ENCODE data around the gene NEK6.

NEK6 gene

DNA sequence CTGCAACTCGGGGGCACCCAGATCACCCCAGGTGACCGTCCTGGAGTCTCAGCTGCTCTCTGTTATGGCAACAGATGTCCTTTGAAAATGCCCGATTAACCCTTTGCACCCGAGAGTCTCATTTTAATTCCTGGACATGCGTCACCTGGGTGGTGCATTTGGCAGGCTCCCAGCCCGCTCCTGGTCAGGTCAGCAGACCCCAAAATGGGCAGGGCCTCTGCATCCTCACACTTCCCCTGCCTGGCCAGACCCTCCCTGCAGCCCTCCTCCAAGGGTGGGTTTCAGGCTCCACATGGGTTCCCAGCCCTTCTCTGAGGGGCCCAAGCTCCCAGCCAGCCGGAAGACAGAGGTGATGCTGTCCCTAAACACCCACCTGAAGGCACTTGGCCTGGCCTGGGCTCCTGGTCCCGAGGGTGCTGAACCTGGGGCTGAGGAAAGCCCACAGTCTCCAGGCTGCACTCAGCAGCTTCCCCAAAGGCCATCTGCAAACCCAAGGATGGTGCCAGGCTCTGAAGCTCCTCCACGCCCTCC, 88.1 kb downstream of the NEK6 start:
- DNase-seq, result no peak

DNA sequence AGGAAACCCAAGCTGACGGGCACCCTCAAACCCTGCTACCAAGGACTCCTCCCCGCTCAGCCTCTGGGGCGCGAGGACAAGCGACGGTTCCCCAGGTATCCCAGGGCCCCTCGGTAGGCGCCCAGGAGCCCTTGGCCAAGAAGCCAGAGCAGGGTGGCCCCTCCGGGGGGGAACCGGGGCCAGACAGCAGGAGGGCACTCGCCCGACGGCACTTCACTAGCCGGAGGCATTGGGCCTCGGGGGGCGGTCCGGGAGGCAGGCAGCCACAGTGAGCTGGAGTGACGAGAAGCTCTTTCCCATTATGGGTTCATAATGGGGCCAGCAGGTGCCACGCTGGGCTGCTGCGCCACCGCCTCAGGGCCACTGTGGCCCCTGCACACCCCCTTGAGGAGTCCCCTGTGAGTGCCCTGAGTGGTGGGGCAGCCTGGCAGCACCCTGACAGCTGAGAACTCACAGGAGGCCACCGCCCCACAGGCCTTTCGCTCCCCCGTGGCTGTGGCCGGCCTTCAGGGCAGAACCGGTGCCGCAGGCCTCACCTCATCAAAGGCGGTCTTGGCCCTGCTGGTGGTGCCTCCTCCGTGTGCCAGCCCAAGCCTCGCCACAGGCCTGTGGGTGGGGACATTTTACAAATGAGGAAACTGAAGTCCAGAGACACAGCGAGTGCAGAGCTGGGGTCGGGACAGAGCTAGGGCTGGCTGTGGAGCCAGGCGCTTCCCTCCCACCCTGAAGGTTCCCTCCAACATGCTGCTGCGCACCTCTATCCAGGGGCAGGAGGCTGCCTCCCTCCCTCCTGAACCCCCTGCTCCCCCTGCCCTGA, 88.8 kb downstream of the NEK6 start:
- no peak for DNase-seq

DNA sequence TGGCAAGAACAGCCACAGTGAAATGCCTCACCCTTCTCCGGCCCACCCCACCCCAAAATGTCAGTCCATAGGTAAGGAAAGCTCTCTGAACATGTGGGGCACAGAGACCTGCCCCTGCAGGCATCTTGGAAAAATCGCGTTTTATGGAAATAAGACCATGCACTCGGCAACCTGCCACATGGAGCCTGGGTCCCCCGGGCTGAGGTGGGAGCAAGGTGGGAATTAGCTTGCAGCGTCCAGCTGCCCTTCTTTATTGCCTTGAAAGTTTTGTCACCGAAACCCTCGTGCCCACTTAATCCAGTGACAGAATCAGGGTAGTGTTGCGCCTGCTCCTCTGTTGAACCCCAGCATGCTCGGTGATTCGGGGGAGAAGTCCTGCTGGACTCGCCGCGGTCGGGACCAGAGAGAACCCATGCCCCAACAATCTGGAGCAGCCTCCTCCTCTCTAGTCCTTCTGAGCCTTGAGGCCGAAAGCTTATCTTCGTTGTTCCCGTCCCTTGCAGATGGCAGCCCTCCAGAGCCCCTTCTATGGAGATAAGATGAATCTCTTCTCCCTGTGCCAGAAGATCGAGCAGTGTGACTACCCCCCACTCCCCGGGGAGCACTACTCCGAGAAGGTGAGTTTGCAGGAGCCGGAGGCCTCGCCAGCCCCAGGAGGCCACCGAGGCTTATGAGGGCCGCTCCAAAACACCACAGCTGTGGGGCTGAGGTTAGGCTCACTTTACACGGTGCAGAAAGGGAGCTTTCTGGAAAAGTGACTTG, 89.6 kb downstream of the NEK6 start:
- DNase-seq, result no peak

DNA sequence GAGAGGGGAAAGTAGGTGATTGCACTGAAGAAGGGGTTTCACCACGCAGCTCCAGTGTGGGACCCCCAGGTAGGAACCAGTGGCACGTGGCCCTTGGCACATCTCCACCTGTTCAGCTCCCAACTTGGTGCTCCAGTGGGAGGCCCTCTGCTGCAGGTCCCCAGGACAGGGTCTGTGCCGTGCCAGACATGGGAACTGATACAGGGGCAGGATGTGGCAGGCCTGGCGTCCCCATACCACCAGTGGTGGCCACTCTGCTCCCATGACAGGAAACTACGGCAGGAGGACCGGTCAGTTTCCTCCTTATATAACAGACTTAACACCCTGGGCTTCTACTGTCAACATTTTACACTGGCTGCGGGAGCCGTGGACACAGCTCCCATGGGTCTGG, 90.2 kb downstream of the NEK6 start:
- no peak for DNase-seq

DNA sequence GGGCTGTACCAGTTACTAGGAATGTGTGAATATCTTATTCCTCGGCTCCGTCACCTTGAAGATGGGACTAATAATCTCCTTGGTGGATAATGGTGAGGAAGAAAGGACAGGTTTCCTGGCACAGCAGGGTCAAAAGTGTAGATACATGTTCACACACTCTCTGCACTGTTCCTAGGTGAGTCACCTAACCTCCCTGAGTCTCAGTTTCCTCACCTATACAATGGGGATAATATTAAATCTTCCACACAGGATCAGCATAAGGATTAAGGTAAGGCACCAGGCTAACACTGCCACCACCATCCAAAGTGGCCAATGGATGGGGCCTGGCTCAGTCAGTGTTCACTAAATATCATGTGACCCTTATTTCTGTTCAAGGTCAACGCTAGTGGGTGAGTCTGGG, 90.6 kb downstream of the NEK6 start:
- DNase-seq, result no peak

DNA sequence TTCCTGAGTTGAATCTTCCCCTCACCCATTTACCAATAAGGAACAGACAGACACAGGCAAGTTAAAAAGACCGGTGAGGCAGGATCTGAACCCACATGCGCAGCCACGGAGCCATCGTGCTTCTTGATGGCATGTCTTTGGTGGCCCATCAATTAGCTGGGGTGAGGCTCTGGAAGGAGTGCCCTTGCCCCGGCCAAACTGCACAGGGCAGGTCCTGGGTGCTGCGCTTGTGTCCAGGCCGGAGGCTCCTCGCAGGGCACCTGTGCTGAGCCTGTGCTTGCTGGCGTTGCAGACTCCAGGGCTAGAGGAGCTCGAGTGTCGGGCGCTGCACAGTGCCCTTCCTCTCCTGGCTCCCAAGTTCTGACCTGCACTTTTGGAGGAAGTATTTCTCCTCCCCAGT, 91.1 kb downstream of the NEK6 start:
- DNase-seq, result no peak

DNA sequence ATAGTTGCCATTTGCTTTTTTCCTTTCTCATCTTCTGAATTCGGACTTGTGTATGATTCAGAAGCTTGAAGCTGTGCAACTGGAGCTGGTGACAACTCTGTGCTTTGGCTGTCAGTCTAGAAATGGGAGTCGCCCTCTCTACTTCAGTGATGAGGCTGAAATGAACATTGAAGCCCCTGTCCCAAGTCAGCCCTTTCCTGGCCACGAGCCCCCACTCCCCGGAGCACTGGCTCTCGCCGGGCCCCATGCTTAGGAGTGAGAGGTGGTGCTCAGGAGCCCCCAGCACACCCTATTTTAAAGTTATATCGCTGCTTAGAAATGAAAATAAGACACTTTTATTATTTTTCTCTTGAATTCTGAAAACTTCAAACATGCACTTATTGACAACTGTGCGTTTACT, 91.5 kb downstream of the NEK6 start:
- DNase-seq, result no peak

DNA sequence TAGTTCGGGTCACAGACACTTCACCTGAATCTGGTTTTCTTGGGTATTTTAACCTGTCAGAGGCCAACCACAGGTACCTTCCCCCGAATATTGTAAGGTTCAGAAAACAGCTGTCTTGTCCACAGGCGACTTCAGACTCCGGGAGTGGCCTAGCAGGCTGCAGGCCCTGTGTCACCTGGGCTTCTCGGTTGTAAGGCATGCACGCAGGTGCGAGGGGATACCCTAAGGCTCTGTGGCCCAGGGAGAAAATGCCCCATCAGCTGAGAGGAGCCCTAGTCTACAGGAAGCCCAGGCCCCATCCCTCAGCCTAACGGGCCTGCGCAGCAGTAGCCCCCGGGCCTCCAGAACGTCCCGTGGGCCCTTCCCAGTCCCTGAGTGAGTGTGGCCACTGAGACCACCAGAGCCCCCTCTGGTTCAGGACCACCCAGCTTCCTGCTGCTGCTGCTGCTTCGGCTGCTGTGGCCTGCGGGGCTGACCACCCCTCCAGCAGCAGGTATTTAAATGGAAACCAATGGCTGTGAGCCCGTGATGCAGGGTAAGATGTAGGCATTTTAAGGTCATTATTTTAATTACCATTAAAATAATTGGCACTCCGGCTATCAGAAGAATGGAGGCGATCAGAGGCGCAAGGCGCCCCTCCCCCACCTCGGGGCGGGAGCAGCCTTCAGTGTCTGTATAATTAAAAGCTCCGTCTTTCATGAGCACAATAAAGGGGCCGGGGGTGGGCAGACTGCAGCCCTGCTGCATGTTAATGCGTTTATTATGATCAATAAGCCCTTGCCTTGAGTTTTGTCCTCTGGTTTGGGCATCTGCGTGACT, 92.1 kb downstream of the NEK6 start:
- no peak for DNase-seq

DNA sequence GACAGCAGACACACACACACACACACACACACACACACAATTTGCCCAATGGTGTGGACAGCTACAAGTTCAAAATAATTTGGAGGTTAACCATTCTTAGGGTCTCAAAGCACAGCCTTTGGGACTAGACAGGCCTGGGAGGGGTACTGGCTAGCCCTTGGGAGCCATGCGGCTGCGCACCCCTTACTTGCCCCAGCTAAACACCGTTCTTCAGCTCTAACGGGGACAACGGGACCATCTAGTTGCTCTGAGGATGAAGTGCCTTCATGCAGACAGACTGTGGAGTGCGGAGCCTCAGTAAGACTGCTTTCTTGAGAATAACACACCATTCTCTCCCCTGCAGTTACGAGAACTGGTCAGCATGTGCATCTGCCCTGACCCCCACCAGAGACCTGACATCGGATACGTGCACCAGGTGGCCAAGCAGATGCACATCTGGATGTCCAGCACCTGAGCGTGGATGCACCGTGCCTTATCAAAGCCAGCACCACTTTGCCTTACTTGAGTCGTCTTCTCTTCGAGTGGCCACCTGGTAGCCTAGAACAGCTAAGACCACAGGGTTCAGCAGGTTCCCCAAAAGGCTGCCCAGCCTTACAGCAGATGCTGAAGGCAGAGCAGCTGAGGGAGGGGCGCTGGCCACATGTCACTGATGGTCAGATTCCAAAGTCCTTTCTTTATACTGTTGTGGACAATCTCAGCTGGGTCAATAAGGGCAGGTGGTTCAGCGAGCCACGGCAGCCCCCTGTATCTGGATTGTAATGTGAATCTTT, 92.9 kb downstream of the NEK6 start:
- DNase-seq, result no peak

DNA sequence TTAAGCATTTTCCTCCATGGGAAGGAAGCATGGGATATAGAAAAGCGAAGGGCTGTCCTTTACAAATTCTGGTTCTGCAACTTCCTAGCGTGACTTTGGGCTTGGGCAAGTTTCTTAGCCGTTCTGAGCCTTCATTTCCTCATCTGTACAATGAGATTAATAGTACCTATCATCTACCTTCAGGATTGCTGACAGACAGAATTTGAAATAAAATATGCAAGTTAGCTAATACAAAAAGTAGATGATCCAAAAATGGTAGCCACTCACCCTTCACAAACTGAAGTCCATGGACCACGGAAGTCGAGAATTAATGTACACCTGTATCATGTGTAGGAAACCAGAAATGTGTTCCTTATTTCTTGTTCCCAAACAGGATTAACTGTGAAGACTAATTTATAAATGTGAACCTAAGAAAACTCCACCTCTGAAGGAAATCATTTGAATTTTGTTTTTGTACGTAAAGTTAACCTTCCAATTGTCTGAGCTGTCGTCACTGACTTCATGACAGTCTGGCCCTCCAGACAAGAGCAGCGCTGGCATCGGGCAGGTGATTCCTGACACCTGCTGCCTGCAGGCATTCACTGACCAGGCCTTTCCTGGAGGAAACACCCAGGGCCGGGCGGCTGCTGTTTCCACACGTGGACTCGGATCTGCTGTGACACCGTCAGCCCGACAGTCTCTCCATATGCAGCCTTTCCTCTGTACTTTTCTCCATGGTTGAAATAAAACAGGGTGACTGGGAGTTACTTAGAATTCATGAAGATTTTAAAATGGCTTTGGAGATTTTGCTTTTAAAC, 94.1 kb downstream of the NEK6 start:
- DNase-seq, result no peak

DNA sequence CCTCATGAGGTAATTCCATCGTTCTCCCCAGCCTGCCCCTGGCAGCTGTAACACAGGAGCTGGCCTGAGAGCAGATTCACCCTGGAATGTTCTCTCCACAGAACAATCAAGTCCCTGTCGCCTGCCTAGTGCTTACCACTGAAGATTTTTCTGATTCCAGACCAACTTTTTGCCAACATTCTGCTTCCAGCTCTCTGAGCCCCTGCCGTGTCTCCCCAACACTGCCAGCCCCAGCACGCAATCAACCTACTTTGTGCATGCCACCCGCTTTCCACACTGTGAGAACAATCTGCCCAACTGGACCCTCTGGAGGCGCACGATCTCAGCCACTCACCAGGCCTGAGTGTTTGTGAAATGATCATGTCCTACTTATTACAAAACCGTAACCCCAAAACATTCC, 94.9 kb downstream of the NEK6 start:
- no peak for DNase-seq

DNA sequence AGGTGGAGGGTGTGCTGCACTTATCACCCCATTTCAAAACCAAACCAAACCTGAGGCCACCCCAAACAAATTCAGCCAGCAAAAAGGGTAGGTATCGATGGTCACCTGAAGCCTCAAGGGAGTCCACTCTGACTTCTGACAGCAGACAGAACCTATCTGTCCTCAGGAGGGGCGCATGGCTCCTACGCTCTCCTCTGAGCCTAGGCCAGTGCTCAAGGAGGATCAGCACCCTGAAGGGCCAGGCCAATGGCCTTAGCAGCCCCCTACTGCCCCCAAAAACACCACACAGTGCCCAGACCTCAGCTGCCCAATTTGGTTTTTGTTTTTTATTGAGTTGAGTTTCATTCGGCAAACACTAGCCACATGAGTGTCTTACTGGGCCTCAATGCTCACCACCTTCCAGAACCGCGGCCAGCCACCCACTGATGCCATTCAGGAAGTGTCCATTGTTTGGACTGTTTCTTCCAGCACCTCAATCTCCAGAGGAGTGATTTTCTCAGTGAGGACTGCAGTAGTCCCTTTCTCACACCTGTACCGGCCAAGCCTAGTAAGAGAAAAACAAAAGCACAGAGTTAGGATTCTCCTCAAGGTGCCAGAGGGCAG, 95.5 kb downstream of the NEK6 start:
- no peak for DNase-seq

DNA sequence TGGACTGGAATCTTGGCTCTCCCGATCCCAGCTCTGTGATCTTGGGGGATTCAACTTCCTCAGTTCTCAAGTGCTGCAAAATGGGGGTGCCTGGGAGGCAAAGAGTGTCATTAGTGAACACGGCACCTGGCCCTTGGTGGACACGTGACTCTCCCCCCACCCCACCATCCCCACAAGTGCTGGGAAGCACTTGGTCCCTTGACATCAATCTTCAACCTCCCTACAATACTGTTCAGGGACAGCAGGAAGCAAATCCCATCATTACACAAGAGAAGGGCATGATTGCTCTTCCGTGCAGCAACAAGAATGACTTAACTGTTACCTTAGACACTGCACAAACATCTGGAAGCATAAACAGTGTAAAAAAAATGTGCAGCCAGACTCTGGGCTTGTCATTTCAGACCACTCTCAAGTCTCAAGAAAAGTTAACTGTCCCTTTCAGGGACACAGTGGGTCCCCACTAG, 96.1 kb downstream of the NEK6 start:
- DNase-seq, result no peak

DNA sequence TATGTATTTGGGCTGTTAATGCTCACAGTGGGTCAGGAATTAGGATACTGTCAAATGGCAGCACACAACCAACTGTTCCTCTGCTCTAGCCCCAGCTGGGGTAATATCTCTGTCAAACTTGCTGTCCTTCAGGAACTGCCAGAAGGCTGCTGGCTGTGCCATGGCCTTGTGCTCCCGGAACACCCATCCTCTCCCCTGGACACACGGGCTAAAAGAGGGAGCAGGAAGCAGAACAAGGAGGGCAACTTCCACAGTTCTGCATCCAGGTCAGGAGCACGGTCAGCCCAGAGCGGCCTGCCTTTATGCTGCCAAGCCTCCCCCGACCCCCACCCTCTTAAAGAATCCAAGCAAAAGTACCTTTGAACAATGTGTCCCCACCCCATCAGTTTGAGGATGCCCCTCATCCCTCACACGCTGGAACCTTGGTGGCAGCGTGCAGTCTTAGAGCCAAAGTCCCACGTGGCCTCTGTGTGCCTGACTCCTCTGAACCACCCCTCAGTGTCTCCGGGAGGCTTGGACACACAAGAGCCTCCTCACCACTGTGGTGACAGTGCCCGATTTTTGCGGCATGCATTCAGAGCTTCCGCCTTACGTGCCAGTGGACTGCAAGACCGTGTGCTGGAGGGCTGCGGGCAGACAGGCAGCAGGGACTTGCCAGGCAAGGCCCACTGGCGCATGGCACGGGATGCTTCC, 96.7 kb downstream of the NEK6 start:
- no peak for DNase-seq

DNA sequence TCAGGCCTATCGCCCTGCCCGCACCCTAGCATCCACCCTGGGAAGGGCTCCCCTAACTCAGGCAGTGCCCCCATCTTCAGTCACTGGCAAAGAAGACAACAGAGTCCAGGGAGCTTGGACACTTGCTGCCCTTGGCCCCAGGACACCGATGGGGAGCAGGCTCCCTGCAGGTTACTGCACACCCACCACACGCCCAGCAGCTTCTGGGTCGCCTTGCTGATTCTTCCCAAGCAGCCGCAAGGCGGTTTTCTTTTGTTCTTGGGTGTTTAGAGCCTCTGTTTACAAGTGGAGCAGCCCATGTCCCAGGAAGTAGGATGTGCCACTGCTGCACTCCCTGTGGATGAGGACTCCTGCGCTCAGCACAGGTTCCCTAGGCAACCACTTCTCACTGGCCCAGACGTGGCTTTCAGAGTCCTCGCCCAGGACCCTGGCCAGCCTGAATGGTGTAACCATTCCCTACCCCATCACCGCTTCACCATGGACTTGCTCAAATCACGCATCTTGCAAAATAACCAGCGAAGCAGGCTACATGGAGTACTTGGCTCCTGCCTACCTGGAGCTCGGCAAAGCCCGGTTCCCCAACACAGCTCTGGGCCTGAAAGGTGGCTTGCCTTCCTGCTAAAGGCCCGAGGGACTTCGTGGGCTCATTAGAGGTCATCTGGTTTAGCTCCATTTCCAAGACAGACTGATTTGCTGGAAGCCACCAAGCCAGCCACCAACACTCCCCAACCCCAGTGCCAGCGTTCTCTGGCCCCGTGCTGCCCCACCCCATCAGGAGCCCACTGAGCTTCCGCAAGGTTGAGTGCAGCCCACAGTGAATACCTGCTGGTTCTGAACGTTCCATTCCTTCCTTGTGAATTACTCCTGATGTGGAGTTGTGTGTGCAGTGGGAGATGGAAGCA, 97.5 kb downstream of the NEK6 start:
- no peak for DNase-seq

DNA sequence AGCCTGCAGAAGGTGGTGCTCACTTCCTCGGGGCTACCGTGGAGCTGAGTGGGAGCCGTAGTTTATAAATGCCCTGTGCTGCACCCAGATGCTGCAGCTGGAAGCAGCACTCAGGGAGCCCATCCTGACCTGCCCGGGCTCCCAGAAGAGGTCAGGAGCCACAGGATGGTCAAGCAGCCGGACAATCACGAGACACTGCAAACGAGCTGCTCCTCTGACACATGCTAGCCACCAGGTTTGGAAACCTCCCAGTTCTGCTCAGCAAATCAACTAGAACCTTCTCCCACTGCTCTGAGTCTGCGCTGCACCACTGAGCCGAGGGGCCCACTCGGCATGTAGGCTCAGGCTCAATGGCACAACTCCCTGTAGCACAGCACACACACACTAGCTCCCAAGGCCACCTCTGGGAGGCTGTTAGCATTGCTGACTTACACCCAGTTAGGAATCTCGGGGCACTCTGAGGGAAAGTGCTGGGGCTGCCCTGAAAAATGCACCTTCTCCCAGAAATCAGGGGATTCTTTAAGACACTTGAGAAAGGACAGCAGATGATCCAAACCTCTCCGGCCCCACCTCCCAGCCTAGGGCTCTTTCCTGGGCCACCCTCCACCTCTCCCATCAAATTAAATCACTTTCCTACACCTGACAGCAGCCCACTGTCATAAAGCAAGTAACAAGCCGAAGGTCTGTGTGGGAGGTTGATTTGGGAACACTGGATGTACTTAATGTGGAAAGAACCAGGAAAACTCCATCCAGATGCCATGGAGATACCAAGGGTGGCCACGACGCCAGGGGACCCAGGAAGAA, 98.4 kb downstream of the NEK6 start:
- DNase-seq, result no peak

DNA sequence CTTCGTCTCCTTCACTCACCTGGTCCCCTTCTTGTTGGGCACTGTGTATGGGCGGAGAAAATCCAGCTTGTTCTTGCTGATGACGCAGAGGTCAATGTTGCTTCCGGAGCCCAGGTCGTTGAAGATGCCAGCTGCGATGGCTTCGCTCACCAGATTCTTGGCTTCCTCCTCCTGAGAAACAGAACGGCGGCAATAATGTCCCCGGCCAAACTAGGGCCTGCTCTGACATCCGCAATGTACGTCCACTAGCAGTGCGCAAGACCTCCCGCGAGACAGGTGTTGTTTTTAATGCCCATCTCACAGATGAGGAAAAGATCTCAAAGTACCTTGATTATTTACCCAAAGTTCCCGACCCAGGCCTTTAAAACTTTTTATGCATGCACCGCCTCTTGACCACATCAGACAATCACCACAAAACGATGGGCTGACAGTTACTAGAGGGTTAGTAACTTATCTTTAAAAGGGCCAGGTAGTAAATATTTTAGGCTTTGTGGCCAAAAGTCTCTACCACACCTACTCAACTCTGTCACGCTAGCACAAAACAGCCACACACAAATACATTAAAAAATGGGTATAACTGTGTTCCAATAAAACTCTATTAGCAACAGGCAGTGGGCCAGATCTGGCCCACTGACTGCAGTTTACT, 99.1 kb downstream of the NEK6 start:
- DNase-seq, result no peak
